ENCODE results near the gene ATP5IF1. TPM values are rescaled to one million over a fixed set of nuclear protein-coding genes. Genes with fewer than 3 reads are reported as not detected.

The ATP5IF1 gene
- total and polyA plus RNA-seq, 2 donors (not counting 1 experiment from before 2014, with no cell fraction given), result 88.1 to 128 TPM

GRCh38 chr1:28259252-28259933 lies 23.5 kb downstream of the ATP5IF1 start, which contains the start of gene SESN2:
Gene SESN2, plus strand, starts transcription at chr1:28259518. Its CDS starts 330 bp downstream, at chr1:28259848.
- Mint-ChIP-seq H3K9me3 (ENCODE audit: insufficient read depth) (no peaks in the 10 kb centered on the region), H3K27ac (peak within 1 kb of the TSS; percentile 75), H3K4me1 (peaks cover 19% of the 10 kb centered on the region), H3K4me3 (peak within 1 kb of the TSS; percentile 84), H3K27me3 (peaks cover 16% of the 10 kb centered on the region)
- Histone ChIP-seq H3K9ac (ENCODE audit: low read length) (peak within 1 kb of the TSS; percentile 87), H3K36me3 (replicated peaks in 1 of 2; ENCODE audit: control extremely low read depth in 1 of 2, control insufficient read depth in 1 of 2, extremely low read depth in 1 of 2, insufficient read depth in 2 of 2, low read length in 1 of 2) (no peaks in the 10 kb centered on the region), H3K27ac (ENCODE audit: low read length in 2 of 2) (peak within 1 kb of the TSS in 1 of 2 donors; percentile 64), H3K4me2 (replicated peaks; ENCODE audit: low read depth, low read length, poor library complexity, severe bottlenecking) (peak within 1 kb of the TSS; percentile 100), H2AFZ (ENCODE audit: insufficient read depth, low read depth, low read length, poor library complexity, severe bottlenecking) (peak within 1 kb of the TSS; percentile 91), H3K4me3 (ENCODE audit: control extremely low read depth in 1 of 5, extremely low read depth in 1 of 5, insufficient read depth in 1 of 5, low read depth in 2 of 5, low read length in 4 of 5) (peak within 1 kb of the TSS; percentile 65 to 96 (median 92)), H3K4me1 (ENCODE audit: control insufficient read depth in 2 of 2, insufficient read depth in 2 of 2, low read length in 2 of 2) (peaks cover 22% of the 10 kb centered on the region in 2 donors), H3K27me3 (replicated peaks in 1 of 4; ENCODE audit: control extremely low read depth in 1 of 4, control insufficient read depth in 3 of 4, insufficient read depth in 4 of 4, low read length in 3 of 4) (peaks cover 0 to 4% (median 1%) of the 10 kb centered on the region in 4 experiments), H4K20me1 (ENCODE audit: control insufficient read depth, insufficient read depth, low read length, poor library complexity, severe bottlenecking) (no peaks in the 10 kb centered on the region), H3K9me3 (ENCODE audit: control extremely low read depth in 1 of 3, control insufficient read depth in 2 of 3, insufficient read depth in 1 of 3, low read length in 2 of 3) (no peaks in the 10 kb centered on the region), H3K79me2 (ENCODE audit: control insufficient read depth, insufficient read depth, low read length) (peaks cover 41% of the 10 kb centered on the region)
- peak; percentile 99 for ATAC-seq (ENCODE audit: low read depth)
- peak; percentile 98 for DNase-seq
- TF ChIP-seq CTCF (IDR thresholded peaks at IDR 0.05) (no peak), EZH2 (IDR thresholded peaks at IDR 0.05; ENCODE audit: borderline replicate concordance, insufficient read depth, low read depth, low read length, poor library complexity, severe bottlenecking) (no peak)
- ChIA-PET POLR2A (interaction anchor here (0.5 to 2.9 kb wide), 5 partner anchors 10 to 322 kb away, joined by 3 to 10 read pairs (median 7); partner anchors contain the start of gene MED18), CTCF (interaction anchor here (7.9 kb wide), 1 partner anchor 10 kb away, joined by 64 read pairs; no protein-coding TSS in a partner anchor)
- under 1% methylated on average over 76 of the region's 76 CpGs for whole genome bisulfite sequencing (ENCODE audit: insufficient coverage)
- intact Hi-C loops (cut with micrococcal nuclease), result loop anchor here (1.0 to 10.0 kb wide), 7 partner anchors 12 to 625 kb away; partner anchors contain the start of genes DNAJC8 and RNU11
